Liver (tissue), 9 donors: Measurements from ENCODE around the gene MEIOB. TPM values are rescaled to one million over a fixed set of nuclear protein-coding genes. Genes with fewer than 3 reads are reported as not detected.

Source experiments
- DNase-seq: peaks from one replicate; pipeline ENCODE4 v3.0.0-alpha.2; 2017; ENCODE audit warnings: low spot score
- H3K27ac ChIP-seq, 2 donors: one replicate each; pipeline ENCODE4 v1.7.0; 2013; ENCODE audit warnings: inconsistent platforms in 2 of 2, low read length in 2 of 2, control low read depth in 1 of 2, low read depth in 1 of 2, mild to moderate bottlenecking in 1 of 2
- H3K27me3 ChIP-seq, 4 donors: one replicate each; pipeline versions ENCODE4 v1.6.1 to v1.7.0; 2013; ENCODE audit warnings: low read length in 3 of 4, inconsistent platforms in 1 of 4, mild to moderate bottlenecking in 1 of 4, moderate library complexity in 1 of 4; ENCODE audit not compliant: control insufficient read depth in 4 of 4, insufficient read depth in 4 of 4
- H3K36me3 ChIP-seq, 4 donors: one replicate each; pipeline versions ENCODE4 v1.6.1 to v1.7.0; 2013; ENCODE audit warnings: low read length in 3 of 4, mild to moderate bottlenecking in 3 of 4, low read depth in 1 of 4, moderate library complexity in 1 of 4; ENCODE audit not compliant: control insufficient read depth in 4 of 4, insufficient read depth in 3 of 4
- H3K4me1 ChIP-seq, 4 donors: one replicate each; pipeline versions ENCODE4 v1.6.1 to v1.7.0; 2013; ENCODE audit warnings: low read length in 3 of 4, mild to moderate bottlenecking in 3 of 4, moderate library complexity in 1 of 4; ENCODE audit not compliant: control insufficient read depth in 4 of 4, insufficient read depth in 4 of 4
- H3K4me3 ChIP-seq, 3 donors: one replicate each; pipeline versions ENCODE4 v1.6.1 to v1.7.0; 2013; ENCODE audit warnings: low read length in 3 of 3, control low read depth in 1 of 3, low read depth in 1 of 3, mild to moderate bottlenecking in 1 of 3
- H3K9ac ChIP-seq, 2 donors: one replicate each; pipeline ENCODE4 v1.7.0; 2013; ENCODE audit warnings: low read length in 2 of 2, mild to moderate bottlenecking in 2 of 2, moderate library complexity in 2 of 2, control low read depth in 1 of 2, low read depth in 1 of 2
- H3K9me3 ChIP-seq, 4 donors: one replicate each; pipeline versions ENCODE4 v1.6.1 to v1.7.0; 2013; ENCODE audit warnings: low read length in 3 of 4; ENCODE audit not compliant: control insufficient read depth in 4 of 4
- ATF3 ChIP-seq: IDR thresholded peaks from 2 replicates; pipeline ENCODE4 v1.6.1; 2016; ENCODE audit warnings: antibody characterized with exemption
- EGR1 ChIP-seq, 2 donors: IDR thresholded peaks; 2 replicates each; pipeline ENCODE4 v1.6.1; 2016 to 2018; ENCODE audit warnings: antibody characterized with exemption in 2 of 2, low read depth in 2 of 2
- FOXA1 ChIP-seq: IDR thresholded peaks from 2 replicates; pipeline ENCODE4 v1.6.1; 2016; ENCODE audit warnings: antibody characterized with exemption
- FOXA2 ChIP-seq: IDR thresholded peaks from 2 replicates; pipeline ENCODE4 v1.6.1; 2016; ENCODE audit warnings: antibody characterized with exemption
- GABPA ChIP-seq, 2 donors: IDR thresholded peaks in 1 of 2; conservative IDR thresholded peaks in 1 of 2; 2 replicates each; pipeline ENCODE4 v1.6.1; 2016; ENCODE audit warnings: antibody characterized with exemption in 2 of 2, mild to moderate bottlenecking in 1 of 2, moderate library complexity in 1 of 2
- HNF4A ChIP-seq, 2 donors: conservative IDR thresholded peaks; 2 replicates each; pipeline ENCODE4 v1.6.1; 2016; ENCODE audit warnings: antibody characterized with exemption in 2 of 2, mild to moderate bottlenecking in 2 of 2
- HNF4G ChIP-seq: IDR thresholded peaks from 2 replicates; pipeline ENCODE4 v1.6.1; 2016; ENCODE audit warnings: antibody characterized with exemption
- JUND ChIP-seq, 2 donors: IDR thresholded peaks; 2 replicates each; pipeline ENCODE4 v1.6.1; 2016; ENCODE audit warnings: antibody characterized with exemption in 2 of 2
- NR2F2 ChIP-seq: IDR thresholded peaks from 2 replicates; pipeline ENCODE4 v1.6.1; 2016; ENCODE audit warnings: antibody characterized with exemption
- RAD21 ChIP-seq, 2 donors: IDR thresholded peaks; 2 replicates each; pipeline ENCODE4 v1.6.1; 2016; ENCODE audit warnings: antibody characterized with exemption in 2 of 2, mild to moderate bottlenecking in 2 of 2
- RXRA ChIP-seq, 2 donors: IDR thresholded peaks; 2 replicates each; pipeline ENCODE4 v1.6.1; 2017 to 2018; ENCODE audit warnings: antibody characterized with exemption in 2 of 2, mild to moderate bottlenecking in 1 of 2
- SP1 ChIP-seq: IDR thresholded peaks from 2 replicates; pipeline ENCODE4 v1.6.1; 2018; ENCODE audit warnings: antibody characterized with exemption, mild to moderate bottlenecking
- TAF1 ChIP-seq: conservative IDR thresholded peaks from 2 replicates; pipeline ENCODE4 v1.6.1; 2016; ENCODE audit warnings: antibody characterized with exemption, mild to moderate bottlenecking
- YY1 ChIP-seq: IDR thresholded peaks from 2 replicates; pipeline ENCODE4 v1.6.1; 2016; ENCODE audit warnings: antibody characterized with exemption, mild to moderate bottlenecking
- WGBS: extraction: QIAGEN DNeasy Blood & Tissue Kit; methylation state at CpG from one replicate; pipeline ENCODE4 v1.1.7; 2013; 5-methylcytosine and 5-hydroxymethylcytosine counted together
- polyA plus RNA-seq, 2 donors: library from polyadenylated mRNA; stranded (reverse) in 1 of 2; unstranded in 1 of 2; fragments of 200-250 nt in 1 of 2; fragments of >200 nt in 1 of 2; fragmentation: Nextera tagmentation in 1 of 2; extraction: Ambion mirVana in 1 of 2; gene quantifications; one replicate each; pipeline versions ENCODE4 v1.2.1 to v1.2.3, GENCODE V29; 2013 to 2015
- total RNA-seq, 2 donors: library from RNA; depleted of rRNA; stranded (reverse); fragments of >200 nt; gene quantifications; one replicate each; pipeline ENCODE4 v1.2.3, GENCODE V29; 2014
- TF ChIP-seq, protein P1 (sequence below): fragments of 150-350 bp; IDR thresholded peaks from 2 replicates; pipeline ENCODE4 v1.5.1; 2017; ENCODE audit warnings: improper control_type of control experiment, low read depth, low read length; ENCODE audit not compliant: missing input control
- TF ChIP-seq, protein P2 (sequence below): IDR thresholded peaks from 2 replicates; pipeline ENCODE4 v1.6.1; 2016; ENCODE audit warnings: antibody characterized with exemption
- TF ChIP-seq, protein P3 (sequence below): IDR thresholded peaks from 2 replicates; pipeline ENCODE4 v1.6.1; 2016; ENCODE audit warnings: antibody characterized with exemption
- TF ChIP-seq, protein P4 (sequence below): IDR thresholded peaks from 2 replicates; pipeline ENCODE4 v1.6.1; 2016; ENCODE audit warnings: antibody characterized with exemption, mild to moderate bottlenecking
- donor health status: healthy.
- donor health status: healthy.
- donor health status: healthy.
- donor health status: healthy.
- donor health status: healthy.

Gene MEIOB
- total and polyA plus RNA-seq, 4 donors: 0.33 to 2.2 TPM; not detected in 2

DNA sequence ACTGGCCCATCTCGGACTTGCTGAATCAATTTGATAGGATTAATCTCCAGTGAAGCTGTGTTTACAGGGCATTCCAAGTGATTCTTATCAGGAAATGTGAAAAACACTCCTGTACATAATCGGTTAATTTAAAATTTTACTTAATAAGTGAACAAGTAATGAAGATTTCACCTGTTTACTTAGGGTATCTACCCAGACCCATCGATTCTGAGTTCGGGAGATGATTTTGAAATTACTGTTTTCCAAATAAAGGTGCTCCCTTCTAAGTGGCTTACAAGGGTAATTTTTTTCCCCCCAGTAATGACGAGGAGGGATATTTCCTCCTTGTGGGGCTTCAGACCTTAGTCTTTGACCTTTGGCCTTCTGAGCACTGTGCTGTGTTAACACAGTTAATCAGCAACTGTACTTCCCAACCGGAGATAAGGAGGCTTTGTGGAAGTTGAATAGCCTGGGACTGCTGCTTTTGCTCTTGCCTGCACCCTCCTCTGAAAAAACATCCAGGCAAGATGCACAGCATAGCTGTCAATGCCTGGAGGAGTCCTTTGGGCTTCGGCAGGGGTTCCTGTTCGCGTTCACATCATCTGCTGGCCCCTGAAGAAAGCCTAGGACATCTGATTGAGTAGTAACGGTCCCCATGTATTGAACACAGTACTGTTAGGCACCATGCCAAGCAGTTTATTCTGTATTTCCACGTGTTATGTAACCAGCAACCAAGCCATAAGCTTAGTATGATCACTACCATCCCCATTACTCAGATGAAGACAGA is 43.1 kb downstream of the MEIOB start:
- Histone ChIP-seq H3K36me3 (no peaks in the 10 kb centered on the region), H3K4me1 (peaks cover 10 to 77% (median 60%) of the 10 kb centered on the region in 4 donors), H3K4me3 (peak overlapping the region; percentile 77 to 91 (median 83)), H3K27me3 (no peaks in the 10 kb centered on the region), H3K9ac (peak overlapping the region; percentile 78 to 82), H3K27ac (peak overlapping the region; percentile 33 to 70), H3K9me3 (no peaks in the 10 kb centered on the region)
- WGBS: 24% methylated on average over 11 of the region's 11 CpGs
- DNase-seq: peak; percentile 35
- TF ChIP-seq EGR1 (IDR thresholded peaks at IDR 0.05; ENCODE audit: low read depth in 2 of 2): no peak
- peak; percentile 84 for TF ChIP-seq NR2F2
- peak; percentile 14 for TF ChIP-seq TAF1
- TF ChIP-seq HNF4A (conservative IDR thresholded peaks at IDR 0.05): peak; percentile 66 to 84
- TF ChIP-seq JUND (IDR thresholded peaks at IDR 0.05): peak in 1 of 2 donors; percentile 40
- TF ChIP-seq HNF4G: peak; percentile 56
- TF ChIP-seq SP1: peak; percentile 60
- TF ChIP-seq, protein P1, sequence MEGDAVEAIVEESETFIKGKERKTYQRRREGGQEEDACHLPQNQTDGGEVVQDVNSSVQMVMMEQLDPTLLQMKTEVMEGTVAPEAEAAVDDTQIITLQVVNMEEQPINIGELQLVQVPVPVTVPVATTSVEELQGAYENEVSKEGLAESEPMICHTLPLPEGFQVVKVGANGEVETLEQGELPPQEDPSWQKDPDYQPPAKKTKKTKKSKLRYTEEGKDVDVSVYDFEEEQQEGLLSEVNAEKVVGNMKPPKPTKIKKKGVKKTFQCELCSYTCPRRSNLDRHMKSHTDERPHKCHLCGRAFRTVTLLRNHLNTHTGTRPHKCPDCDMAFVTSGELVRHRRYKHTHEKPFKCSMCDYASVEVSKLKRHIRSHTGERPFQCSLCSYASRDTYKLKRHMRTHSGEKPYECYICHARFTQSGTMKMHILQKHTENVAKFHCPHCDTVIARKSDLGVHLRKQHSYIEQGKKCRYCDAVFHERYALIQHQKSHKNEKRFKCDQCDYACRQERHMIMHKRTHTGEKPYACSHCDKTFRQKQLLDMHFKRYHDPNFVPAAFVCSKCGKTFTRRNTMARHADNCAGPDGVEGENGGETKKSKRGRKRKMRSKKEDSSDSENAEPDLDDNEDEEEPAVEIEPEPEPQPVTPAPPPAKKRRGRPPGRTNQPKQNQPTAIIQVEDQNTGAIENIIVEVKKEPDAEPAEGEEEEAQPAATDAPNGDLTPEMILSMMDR: no peak
- TF ChIP-seq RXRA (IDR thresholded peaks at IDR 0.05): peak; percentile 37 to 65
- TF ChIP-seq GABPA (IDR thresholded peaks at IDR 0.05 in 1 of 2, conservative IDR thresholded peaks at IDR 0.05 in 1 of 2): no peak
- peak; percentile 77 for TF ChIP-seq FOXA2
- TF ChIP-seq, protein P2, sequence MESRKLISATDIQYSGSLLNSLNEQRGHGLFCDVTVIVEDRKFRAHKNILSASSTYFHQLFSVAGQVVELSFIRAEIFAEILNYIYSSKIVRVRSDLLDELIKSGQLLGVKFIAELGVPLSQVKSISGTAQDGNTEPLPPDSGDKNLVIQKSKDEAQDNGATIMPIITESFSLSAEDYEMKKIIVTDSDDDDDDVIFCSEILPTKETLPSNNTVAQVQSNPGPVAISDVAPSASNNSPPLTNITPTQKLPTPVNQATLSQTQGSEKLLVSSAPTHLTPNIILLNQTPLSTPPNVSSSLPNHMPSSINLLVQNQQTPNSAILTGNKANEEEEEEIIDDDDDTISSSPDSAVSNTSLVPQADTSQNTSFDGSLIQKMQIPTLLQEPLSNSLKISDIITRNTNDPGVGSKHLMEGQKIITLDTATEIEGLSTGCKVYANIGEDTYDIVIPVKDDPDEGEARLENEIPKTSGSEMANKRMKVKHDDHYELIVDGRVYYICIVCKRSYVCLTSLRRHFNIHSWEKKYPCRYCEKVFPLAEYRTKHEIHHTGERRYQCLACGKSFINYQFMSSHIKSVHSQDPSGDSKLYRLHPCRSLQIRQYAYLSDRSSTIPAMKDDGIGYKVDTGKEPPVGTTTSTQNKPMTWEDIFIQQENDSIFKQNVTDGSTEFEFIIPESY: no peak
- no peak for TF ChIP-seq RAD21 (IDR thresholded peaks at IDR 0.05)

DNA sequence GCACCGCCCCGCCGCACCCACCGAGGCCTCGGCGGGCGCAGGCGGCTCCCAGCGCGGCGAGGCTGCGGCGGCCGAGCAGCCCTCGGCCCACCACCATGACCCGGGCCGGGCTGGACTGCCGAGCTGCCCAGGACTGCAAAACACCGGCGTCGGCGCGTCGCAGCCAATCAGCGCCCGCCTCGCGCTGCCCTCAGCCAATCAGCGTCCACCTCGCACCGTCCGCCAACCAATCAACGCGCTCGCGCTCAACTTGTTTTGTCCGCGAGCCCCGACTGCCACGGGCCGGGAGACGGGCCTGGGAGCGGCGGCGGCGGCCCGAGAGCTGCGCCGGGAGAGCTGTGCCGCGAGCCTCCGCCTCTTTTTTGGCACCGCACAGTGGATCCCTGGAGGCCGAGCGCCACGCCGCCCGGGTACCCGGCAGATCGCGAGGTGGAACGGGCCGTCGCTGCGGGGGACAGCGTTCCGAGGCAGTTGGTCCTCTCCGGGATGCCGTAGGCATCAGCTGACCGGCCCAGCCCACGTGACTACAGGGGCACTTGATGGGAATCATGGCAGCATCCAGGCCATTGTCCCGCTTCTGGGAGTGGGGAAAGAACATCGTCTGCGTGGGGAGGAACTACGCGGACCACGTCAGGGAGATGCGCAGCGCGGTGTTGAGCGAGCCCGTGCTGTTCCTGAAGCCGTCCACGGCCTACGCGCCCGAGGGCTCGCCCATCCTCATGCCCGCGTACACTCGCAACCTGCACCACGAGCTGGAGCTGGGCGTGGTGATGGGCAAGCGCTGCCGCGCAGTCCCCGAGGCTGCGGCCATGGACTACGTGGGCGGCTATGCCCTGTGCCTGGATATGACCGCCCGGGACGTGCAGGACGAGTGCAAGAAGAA is 45.0 kb downstream of the MEIOB start, which contains the start of the genes FAHD1 and HAGH:
FAHD1 (plus strand) TSS at position 516 of the 883 bp plus-strand sequence; CDS start at position 549, 33 bp downstream.
HAGH (minus strand) TSS at position 135 of the 883 bp plus-strand sequence; CDS start at position 97, 38 bp downstream.
- peak; percentile 97 for DNase-seq
- Histone ChIP-seq H3K4me3 (peak within 1 kb of the TSS; percentile 77 to 91 (median 82)), H3K27ac (peak within 1 kb of the TSS; percentile 83 to 94), H3K9ac (peak within 1 kb of the TSS; percentile 77 to 83), H3K4me1 (peaks cover 18 to 82% (median 65%) of the 10 kb centered on the region in 4 donors), H3K27me3 (no peaks in the 10 kb centered on the region), H3K9me3 (no peaks in the 10 kb centered on the region), H3K36me3 (peaks cover 4 to 8% (median 7%) of the 10 kb centered on the region in 4 donors)
- under 1% methylated on average over 104 of the region's 104 CpGs for WGBS
- TF ChIP-seq, protein P3, sequence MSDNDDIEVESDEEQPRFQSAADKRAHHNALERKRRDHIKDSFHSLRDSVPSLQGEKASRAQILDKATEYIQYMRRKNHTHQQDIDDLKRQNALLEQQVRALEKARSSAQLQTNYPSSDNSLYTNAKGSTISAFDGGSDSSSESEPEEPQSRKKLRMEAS: peak; percentile 65
- TF ChIP-seq, protein P4, sequence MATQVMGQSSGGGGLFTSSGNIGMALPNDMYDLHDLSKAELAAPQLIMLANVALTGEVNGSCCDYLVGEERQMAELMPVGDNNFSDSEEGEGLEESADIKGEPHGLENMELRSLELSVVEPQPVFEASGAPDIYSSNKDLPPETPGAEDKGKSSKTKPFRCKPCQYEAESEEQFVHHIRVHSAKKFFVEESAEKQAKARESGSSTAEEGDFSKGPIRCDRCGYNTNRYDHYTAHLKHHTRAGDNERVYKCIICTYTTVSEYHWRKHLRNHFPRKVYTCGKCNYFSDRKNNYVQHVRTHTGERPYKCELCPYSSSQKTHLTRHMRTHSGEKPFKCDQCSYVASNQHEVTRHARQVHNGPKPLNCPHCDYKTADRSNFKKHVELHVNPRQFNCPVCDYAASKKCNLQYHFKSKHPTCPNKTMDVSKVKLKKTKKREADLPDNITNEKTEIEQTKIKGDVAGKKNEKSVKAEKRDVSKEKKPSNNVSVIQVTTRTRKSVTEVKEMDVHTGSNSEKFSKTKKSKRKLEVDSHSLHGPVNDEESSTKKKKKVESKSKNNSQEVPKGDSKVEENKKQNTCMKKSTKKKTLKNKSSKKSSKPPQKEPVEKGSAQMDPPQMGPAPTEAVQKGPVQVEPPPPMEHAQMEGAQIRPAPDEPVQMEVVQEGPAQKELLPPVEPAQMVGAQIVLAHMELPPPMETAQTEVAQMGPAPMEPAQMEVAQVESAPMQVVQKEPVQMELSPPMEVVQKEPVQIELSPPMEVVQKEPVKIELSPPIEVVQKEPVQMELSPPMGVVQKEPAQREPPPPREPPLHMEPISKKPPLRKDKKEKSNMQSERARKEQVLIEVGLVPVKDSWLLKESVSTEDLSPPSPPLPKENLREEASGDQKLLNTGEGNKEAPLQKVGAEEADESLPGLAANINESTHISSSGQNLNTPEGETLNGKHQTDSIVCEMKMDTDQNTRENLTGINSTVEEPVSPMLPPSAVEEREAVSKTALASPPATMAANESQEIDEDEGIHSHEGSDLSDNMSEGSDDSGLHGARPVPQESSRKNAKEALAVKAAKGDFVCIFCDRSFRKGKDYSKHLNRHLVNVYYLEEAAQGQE: peak; percentile 54
- TF ChIP-seq HNF4G (no peak), RAD21 (IDR thresholded peaks at IDR 0.05) (no peak), FOXA2 (no peak), SP1 (peak; percentile 85), NR2F2 (no peak), EGR1 (IDR thresholded peaks at IDR 0.05; ENCODE audit: low read depth in 2 of 2) (no peak), TAF1 (no peak), YY1 (peak; percentile 98), ATF3 (no peak), RXRA (IDR thresholded peaks at IDR 0.05) (no peak), FOXA1 (no peak), HNF4A (conservative IDR thresholded peaks at IDR 0.05) (no peak), JUND (IDR thresholded peaks at IDR 0.05) (no peak), GABPA (IDR thresholded peaks at IDR 0.05 in 1 of 2, conservative IDR thresholded peaks at IDR 0.05 in 1 of 2) (peak in 1 of 2 donors; percentile 38)
- TF ChIP-seq, protein P1: no peak
